ENCODE results near the gene KCNJ6. TPM values are rescaled to one million over a fixed set of nuclear protein-coding genes. Genes with fewer than 3 reads are reported as not detected.
"Not testable (repeated sequence)": the region's sequence is repeated elsewhere in the genome, so short reads cannot be mapped to it uniquely, and the experiment has no call there.

KCNJ6 gene
- total and polyA plus RNA-seq, 5 donors: 0.03 TPM; not detected in 4

GRCh38 chr21:37936010-37936785 is 19.9 kb upstream of the KCNJ6 start:
- Histone ChIP-seq H3K9me3 (ENCODE audit: control insufficient read depth, low read length) (no peaks in the 10 kb centered on the region), H3K27me3 (ENCODE audit: control insufficient read depth, insufficient read depth) (no peaks in the 10 kb centered on the region), H3K4me1 (ENCODE audit: control insufficient read depth, insufficient read depth, low read length) (no peaks in the 10 kb centered on the region), H3K4me3 (ENCODE audit: low read length) (no peak overlapping the region), H3K27ac (ENCODE audit: low read length) (no peak overlapping the region)
- DNase-seq (no peak), ATAC-seq (no peak)
- WGBS: 85% methylated on average over 4 of the region's 4 CpGs
- intact Hi-C loops (cut with DNase I): no loop called here

DNA sequence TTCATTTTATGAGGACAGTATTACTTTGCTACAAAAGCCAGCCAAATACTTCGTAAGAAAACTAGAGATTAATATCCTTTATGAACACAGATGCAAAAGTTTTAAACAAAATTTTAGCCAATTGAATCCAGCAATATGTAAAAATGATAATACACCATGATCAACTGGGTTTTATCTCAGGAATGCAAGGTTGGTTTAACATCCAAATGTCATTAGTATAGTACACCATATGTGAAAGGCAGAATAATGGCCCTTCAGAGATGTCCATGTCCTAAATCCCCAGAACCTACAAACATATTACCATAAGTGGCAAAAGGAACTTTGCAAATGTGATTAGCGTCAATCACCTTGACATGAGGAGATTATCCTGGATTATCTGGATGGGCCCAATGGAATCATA is 16.7 kb upstream of the KCNJ6 start:
- no peaks in the 10 kb centered on the region for H3K4me1 ChIP-seq (ENCODE audit: control insufficient read depth, insufficient read depth, low read length)
- no peaks in the 10 kb centered on the region for H3K27me3 ChIP-seq (ENCODE audit: control insufficient read depth, insufficient read depth)
- H3K27ac ChIP-seq (ENCODE audit: low read length): no peak overlapping the region
- DNase-seq (no peak), ATAC-seq (no peak)
- H3K4me3 ChIP-seq (ENCODE audit: low read length): no peak overlapping the region
- 90% methylated on average over 2 of the region's 2 CpGs for WGBS
- no peaks in the 10 kb centered on the region for H3K9me3 ChIP-seq (ENCODE audit: control insufficient read depth, low read length)
- intact Hi-C loops (cut with DNase I): no loop called here

DNA sequence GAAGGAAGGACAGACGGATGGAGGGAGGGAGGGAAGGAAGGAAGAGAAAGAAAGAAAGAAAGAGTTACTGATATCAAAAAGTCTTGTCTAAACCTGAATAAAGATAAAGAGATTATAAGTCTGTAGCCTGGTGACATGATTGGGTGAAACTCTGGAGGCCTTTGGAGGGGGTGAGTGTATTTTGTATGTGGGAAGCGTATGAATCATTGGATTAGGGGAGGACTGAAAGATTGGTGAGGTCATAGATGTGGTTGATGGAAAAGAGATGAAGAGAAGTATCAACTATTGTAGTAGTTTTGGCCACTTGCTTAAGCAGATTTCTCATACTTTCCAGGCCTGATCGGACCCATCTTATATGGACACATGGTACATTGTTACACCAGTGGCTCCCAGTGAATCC is 11.5 kb upstream of the KCNJ6 start:
- Histone ChIP-seq H3K27me3 (ENCODE audit: control insufficient read depth, insufficient read depth) (no peaks in the 10 kb centered on the region), H3K27ac (ENCODE audit: low read length) (no peak overlapping the region)
- intact Hi-C loops (cut with DNase I): no loop called here

DNA sequence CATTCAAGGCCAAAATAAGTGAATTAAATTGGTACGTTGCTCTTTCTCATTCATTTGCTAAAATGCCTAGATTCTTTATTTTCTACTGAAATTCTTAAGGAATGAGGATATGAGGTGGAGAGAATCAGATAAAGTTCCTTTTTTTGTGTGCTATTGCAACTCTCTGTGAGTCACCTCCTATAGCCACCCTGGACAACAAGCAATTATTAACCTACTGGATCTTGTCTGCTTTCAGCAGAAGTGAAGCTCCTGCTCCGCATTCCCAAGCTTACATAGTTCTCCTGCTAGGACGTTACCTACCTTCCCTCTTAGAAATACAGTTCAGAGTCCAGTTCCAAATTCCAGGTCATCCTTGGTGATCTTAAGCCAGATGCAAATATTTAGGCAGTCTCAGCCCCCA is 4.8 kb upstream of the KCNJ6 start:
- intact Hi-C loops (cut with DNase I): no loop called here
- Histone ChIP-seq H3K27me3 (ENCODE audit: control insufficient read depth, insufficient read depth) (no peaks in the 10 kb centered on the region), H3K4me1 (ENCODE audit: control insufficient read depth, insufficient read depth, low read length) (no peaks in the 10 kb centered on the region), H3K9me3 (ENCODE audit: control insufficient read depth, low read length) (no peaks in the 10 kb centered on the region), H3K4me3 (ENCODE audit: low read length) (no peak overlapping the region), H3K27ac (ENCODE audit: low read length) (no peak overlapping the region)
- 66% methylated on average over 3 of the region's 3 CpGs for WGBS
- no peak for DNase-seq
- no peak for ATAC-seq

More for the DNA sequence above, 11.5 kb upstream of the KCNJ6 start:
- Histone ChIP-seq H3K4me3 (ENCODE audit: low read length) (no peak overlapping the region), H3K9me3 (ENCODE audit: control insufficient read depth, low read length) (no peaks in the 10 kb centered on the region), H3K4me1 (ENCODE audit: control insufficient read depth, insufficient read depth, low read length) (no peaks in the 10 kb centered on the region)
- ATAC-seq (no peak), DNase-seq (no peak)
- 70% methylated on average over 3 of the region's 3 CpGs for WGBS

DNA sequence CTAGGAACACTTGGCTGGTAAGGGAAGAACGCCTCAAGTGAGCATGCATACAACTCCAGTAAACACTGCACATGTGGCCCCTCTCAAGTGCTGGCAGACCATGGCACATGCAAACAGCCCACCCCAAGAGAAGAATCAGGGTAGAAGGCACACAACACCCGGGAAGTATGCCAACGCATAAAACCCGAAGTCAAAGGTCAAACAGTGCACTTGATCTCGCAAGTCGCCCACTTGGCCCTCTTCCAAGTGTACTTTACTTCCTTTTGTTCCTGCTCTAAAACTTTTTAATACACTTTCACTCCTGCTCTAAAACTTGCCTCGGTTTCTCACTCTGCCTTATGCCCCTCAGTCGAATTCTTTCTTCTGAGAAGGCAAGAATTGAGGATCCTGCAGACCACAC is 4.0 kb upstream of the KCNJ6 start:
- DNase-seq; ATAC-seq; H3K4me3 ChIP-seq (ENCODE audit: low read length); H3K27me3 ChIP-seq (ENCODE audit: control insufficient read depth, insufficient read depth); H3K27ac ChIP-seq (ENCODE audit: low read length); intact Hi-C loops (cut with DNase I); H3K4me1 ChIP-seq (ENCODE audit: control insufficient read depth, insufficient read depth, low read length); H3K9me3 ChIP-seq (ENCODE audit: control insufficient read depth, low read length): not testable (repeated sequence)
- WGBS: 66% methylated on average over 8 of the region's 8 CpGs

DNA sequence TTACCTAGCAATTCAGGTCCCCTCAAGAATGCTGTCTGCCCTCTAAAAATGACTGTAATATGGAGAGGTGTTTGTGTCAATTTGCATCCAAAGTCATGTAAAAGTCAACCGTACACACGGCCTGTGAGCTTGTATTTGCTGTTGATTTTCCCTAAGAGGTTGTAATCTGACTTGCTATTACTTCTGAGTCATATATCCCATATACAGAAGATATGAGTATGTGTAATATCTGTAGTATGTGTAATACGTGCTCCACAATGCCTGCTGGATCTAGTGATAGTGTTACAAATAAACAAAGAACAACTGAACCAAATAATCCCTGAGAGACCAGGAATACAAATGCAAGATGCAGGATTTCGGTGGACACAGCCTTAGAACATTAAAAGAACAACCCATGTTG is 1.4 kb upstream of the KCNJ6 start:
- no peak overlapping the region for H3K4me3 ChIP-seq (ENCODE audit: low read length)
- ATAC-seq (no peak), DNase-seq (no peak)
- H3K27me3 ChIP-seq (ENCODE audit: control insufficient read depth, insufficient read depth): no peaks in the 10 kb centered on the region
- no peaks in the 10 kb centered on the region for H3K9me3 ChIP-seq (ENCODE audit: control insufficient read depth, low read length)
- WGBS: 61% methylated on average over 4 of the region's 4 CpGs
- no peaks in the 10 kb centered on the region for H3K4me1 ChIP-seq (ENCODE audit: control insufficient read depth, insufficient read depth, low read length)
- no peak overlapping the region for H3K27ac ChIP-seq (ENCODE audit: low read length)
- intact Hi-C loops (cut with DNase I): loop anchor here in 3 of 4 donors (10.0 kb wide), 1 partner anchor 203 kb away; no protein-coding TSS in a partner anchor

- Histone ChIP-seq H3K4me1 (ENCODE audit: control insufficient read depth, insufficient read depth, low read length) (no peaks in the 10 kb centered on the region), H3K4me3 (ENCODE audit: low read length) (peak overlapping the region; percentile 30), H3K27me3 (ENCODE audit: control insufficient read depth, insufficient read depth) (no peaks in the 10 kb centered on the region), H3K27ac (ENCODE audit: low read length) (no peak overlapping the region), H3K9me3 (ENCODE audit: control insufficient read depth, low read length) (no peaks in the 10 kb centered on the region)
- DNase-seq (peak in 2 of 3 donors; percentile 38 to 55), ATAC-seq (peak; percentile 32 to 45)
- intact Hi-C loops (cut with DNase I): loop anchor here in 3 of 4 donors (10.0 kb wide), 1 partner anchor 201 kb away; no protein-coding TSS in a partner anchor
- WGBS: 1% methylated on average over 26 of the region's 26 CpGs
Observed at GRCh38 chr21:37915941-37916309, 332 bp downstream of the KCNJ6 start.

DNA sequence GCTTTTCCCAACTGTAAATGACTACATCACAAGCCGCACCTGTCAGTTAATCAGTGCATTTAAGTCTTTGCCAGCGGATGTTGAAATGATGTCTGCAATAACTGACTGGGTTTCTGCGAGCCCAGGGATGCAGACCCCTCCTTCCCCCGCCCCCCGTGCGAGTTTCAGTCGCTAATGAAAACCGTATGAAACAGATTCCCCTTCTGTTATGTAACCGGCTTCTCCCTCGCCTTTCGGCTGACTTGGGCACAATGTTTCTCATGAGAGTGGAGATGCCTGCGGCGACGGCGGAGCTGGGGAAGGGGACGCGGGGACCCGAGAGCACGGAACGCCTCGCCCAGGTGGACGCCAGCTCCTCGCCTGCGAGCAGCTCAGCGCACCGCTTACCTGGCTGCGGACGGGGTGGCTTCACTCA is 753 bp downstream of the KCNJ6 start:
- H3K27ac ChIP-seq (ENCODE audit: low read length): no peak overlapping the region
- intact Hi-C loops (cut with DNase I): loop anchor here in 3 of 4 donors (10.0 kb wide), 1 partner anchor 201 kb away; no protein-coding TSS in a partner anchor
- peak overlapping the region; percentile 30 for H3K4me3 ChIP-seq (ENCODE audit: low read length)
- no peak for DNase-seq
- H3K27me3 ChIP-seq (ENCODE audit: control insufficient read depth, insufficient read depth): no peaks in the 10 kb centered on the region
- ATAC-seq: no peak
- 4% methylated on average over 28 of the region's 28 CpGs for WGBS
- H3K9me3 ChIP-seq (ENCODE audit: control insufficient read depth, low read length): no peaks in the 10 kb centered on the region
- no peaks in the 10 kb centered on the region for H3K4me1 ChIP-seq (ENCODE audit: control insufficient read depth, insufficient read depth, low read length)

- no peaks in the 10 kb centered on the region for H3K27me3 ChIP-seq (ENCODE audit: control insufficient read depth, insufficient read depth)
- no peaks in the 10 kb centered on the region for H3K9me3 ChIP-seq (ENCODE audit: control insufficient read depth, low read length)
Observed at GRCh38 chr21:37912616-37913015, 3.6 kb downstream of the KCNJ6 start.

GRCh38 chr21:37909936-37910335 is 6.3 kb downstream of the KCNJ6 start:
- WGBS: 82% methylated on average over 6 of the region's 6 CpGs
- Histone ChIP-seq H3K27ac (ENCODE audit: low read length) (no peak overlapping the region), H3K27me3 (ENCODE audit: control insufficient read depth, insufficient read depth) (no peaks in the 10 kb centered on the region), H3K9me3 (ENCODE audit: control insufficient read depth, low read length) (no peaks in the 10 kb centered on the region), H3K4me1 (ENCODE audit: control insufficient read depth, insufficient read depth, low read length) (no peaks in the 10 kb centered on the region), H3K4me3 (ENCODE audit: low read length) (no peak overlapping the region)
- no peak for ATAC-seq
- intact Hi-C loops (cut with DNase I): loop anchor here in 3 of 4 donors (10.0 kb wide), 1 partner anchor 195 kb away; no protein-coding TSS in a partner anchor
- DNase-seq: no peak

More at GRCh38 chr21:37912616-37913015, 3.6 kb downstream of the KCNJ6 start:
- H3K4me1 ChIP-seq (ENCODE audit: control insufficient read depth, insufficient read depth, low read length): no peaks in the 10 kb centered on the region
- ATAC-seq (no peak), DNase-seq (no peak)
- H3K27ac ChIP-seq (ENCODE audit: low read length): no peak overlapping the region
- no peak overlapping the region for H3K4me3 ChIP-seq (ENCODE audit: low read length)
- intact Hi-C loops (cut with DNase I): loop anchor here in 3 of 4 donors (10.0 kb wide), 1 partner anchor 198 kb away; no protein-coding TSS in a partner anchor

DNA sequence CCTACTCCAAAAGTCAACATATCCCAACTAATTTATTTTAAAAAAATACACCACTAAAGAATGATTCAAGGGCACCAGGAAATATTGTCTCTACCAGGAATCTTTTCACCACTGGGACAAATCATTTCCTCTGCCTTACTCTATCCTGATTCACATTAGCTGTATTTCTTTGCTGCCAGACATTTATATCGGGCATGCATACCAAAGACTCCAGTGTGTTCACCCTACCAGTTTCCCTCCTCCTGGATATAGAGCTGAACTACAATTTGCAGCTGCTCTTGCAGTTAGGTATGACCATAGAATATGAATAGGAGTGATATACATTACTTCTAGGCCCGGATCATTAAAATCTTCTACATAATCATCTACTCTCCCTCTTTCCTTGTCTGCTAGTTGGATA is 7.6 kb downstream of the KCNJ6 start:
- Histone ChIP-seq H3K4me1 (ENCODE audit: control insufficient read depth, insufficient read depth, low read length) (no peaks in the 10 kb centered on the region), H3K9me3 (ENCODE audit: control insufficient read depth, low read length) (no peaks in the 10 kb centered on the region), H3K27ac (ENCODE audit: low read length) (no peak overlapping the region), H3K27me3 (ENCODE audit: control insufficient read depth, insufficient read depth) (no peaks in the 10 kb centered on the region), H3K4me3 (ENCODE audit: low read length) (no peak overlapping the region)
- intact Hi-C loops (cut with DNase I): no loop called here
- WGBS: 77% methylated on average over 2 of the region's 2 CpGs
- no peak for ATAC-seq
- no peak for DNase-seq

All from right cardiac atrium (tissue), 5 donors.